CD1c-positive myeloid dendritic cell (primary cell): ENCODE data around the gene ZBP1.

ENCODE experiments used
- DNase-seq: peaks from one replicate; pipeline ENCODE4 v3.0.0-alpha.2; 2016; ENCODE audit errors: extremely low spot score

The ZBP1 gene

GRCh38 chr20:57598491-57598890 lies 21.7 kb downstream of the ZBP1 start:
- no peak for DNase-seq

DNA sequence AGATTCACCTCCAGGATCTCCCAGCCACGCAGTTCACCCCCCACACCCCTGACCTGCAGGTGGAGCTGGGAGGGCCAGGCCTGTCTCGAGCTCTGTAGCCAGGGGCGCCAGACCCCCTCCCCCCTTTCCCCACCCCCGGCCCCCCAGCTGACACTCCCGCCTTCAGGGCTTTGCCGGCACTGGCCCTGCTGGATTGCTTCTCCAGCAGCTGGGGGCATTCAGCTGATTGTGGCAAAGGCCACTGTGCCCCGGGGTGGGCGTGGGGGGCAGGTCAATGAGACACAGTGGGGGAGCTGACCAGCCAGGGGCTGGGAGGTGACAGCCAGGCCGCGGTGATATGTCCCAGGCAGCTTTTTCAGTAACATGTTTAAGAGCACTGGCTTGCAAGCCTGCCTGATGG lies 22.2 kb downstream of the ZBP1 start:
- no peak for DNase-seq

DNA sequence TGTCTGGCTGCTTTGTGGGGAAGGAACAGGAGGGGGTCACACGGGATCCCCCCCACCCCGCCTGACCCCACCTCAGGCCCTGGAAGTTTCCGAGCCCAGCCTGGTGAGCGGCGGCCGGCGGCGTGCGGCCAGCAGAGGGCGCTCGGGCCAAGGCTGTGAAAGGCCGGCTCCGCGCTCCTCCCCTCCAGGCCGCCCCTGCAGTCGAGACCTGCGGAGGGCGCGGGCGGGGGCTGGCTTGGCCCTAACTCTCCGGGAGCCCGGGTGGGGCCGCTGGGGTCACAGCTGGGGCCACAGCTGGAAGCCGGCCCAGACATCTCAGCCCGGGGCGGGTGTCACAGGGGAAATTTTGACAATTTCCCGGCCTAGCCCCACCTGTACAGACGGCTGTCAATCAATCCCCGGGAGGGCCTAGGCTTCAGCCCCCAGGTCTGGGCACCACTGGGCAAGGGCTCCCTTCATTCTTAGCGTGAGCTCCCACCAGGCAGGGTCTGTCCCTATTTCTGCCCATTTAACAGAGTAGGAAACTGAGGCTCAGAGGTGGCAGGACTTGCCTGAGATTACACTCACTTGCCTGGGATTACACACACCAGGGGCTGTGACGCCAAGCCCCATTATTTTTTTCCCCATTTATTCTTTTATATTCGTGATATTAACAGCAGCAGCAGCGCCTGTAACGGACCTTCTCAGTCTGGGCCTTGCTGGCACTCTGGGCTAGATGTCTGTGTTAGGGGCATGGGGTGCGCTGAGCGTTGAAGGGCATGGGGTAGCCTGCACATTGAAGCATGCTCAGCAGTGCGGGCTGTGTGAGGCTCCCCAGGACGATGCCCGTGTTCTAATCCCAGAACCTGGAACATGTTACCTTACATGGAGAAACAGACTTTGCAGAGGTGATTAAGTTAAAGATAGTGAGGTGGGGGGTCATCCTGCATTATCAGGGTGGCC lies 23.0 kb downstream of the ZBP1 start:
- DNase-seq = peak; percentile 72

DNA sequence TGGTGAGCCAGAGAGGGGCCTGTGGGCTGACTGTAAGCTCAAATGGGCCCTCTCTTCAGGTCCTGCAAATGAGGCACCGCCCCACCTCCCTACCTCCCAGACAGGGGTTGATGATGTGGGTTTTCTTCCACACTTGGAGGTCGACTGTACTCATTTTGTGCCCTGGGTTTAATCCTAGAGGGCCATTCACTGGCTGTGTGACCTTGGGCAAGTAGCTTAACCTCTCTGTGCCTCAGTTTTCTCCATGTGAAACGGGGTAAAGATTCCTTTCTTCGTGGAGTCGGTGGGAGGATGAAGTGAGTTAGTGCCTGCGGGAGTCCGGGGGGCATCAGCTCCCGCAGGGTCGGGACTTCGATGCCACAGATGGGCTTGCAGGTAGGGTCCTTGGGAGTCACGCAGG lies 23.9 kb downstream of the ZBP1 start:
- no peak for DNase-seq

DNA sequence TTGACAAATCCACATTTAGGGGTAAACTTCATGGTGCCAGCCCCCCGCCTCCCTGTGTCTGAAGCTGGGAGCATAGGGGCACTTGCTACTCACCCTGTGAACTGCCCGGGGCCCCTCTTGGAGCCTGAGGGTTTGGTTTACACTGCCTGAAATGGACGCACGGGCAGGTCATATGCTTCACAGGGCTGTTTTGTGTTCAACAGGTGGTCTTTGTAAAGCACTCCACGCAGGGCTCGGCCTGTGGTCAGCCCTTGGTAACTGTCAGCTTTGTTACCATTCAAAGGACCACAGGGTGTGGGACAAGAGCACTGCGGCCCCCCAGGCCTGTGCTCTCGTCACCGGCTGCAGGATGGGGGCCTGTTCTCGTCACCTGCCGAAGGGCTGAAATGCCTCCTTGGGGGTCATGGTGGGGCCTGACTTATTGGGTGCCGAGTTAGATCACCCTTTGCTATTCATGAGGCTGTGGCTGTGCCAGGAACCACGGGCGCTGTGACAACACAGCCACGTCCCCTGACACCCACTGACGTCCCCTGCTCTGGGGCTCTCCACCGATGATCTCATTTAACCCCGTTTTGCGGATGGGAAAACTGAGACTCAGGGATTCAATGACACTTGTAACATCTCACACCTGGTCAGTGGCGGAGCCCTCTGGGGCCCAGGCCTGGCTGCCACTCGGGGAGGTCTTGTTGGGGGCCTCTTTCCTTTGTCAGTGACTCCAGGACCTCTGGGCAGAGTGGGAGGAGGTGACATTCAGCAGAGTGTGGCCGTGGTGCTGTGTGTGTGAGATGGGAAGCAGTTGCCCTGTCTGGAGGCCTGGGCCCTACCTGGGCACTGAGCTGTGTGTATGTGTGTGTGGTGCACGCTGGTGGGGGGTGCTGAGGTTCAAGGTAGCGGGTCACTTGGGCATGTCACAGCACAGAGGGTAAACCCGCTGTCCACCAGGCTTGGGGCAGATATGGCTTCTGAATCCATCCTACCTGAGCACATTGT lies 24.9 kb downstream of the ZBP1 start:
- no peak for DNase-seq

DNA sequence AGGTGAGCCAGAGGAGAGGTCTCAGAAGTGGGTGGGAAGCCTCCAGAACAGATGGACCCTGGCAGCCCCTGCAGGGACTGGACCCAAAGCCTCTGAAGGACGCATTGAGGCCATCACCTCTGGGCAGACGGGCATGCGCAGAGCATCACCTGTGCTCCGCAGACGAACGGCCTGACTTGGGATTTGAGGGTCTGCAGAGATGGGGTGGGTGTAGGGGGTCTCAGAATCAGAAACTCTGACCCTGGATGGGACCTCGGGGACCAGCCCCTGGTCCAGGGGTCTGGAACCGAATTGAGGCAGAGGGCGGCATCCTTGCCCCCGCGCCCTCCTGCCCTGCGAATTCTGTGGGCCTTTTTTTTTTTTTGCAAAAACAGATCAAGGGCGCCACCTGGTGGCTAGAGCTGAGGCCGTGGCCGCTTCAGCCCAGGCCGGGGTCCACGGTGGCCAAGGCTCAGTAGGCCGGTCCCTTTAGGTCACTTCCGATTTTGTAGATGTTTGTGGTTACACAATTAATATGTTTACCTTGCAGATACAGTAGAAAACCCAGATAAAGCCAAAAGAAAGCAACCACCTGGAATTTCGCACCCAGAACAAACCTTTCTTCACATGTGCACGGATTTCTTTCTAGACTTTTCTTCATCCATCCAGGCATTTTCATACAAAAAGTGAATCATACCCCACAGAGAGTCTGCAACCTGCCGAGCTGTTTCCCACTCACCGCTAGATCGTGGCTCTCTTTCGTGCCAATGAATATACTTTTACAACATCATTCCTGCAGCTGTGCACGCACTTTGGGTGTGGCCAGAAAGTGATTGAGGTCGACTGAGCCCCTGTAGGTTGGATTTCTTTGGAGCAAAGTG lies 25.9 kb downstream of the ZBP1 start:
- peak; percentile 68 for DNase-seq

- peak; percentile 6 for DNase-seq
Measured at GRCh38 chr20:57593134-57593886, 26.9 kb downstream of the ZBP1 start.

GRCh38 chr20:57592263-57593092 lies 27.7 kb downstream of the ZBP1 start:
- DNase-seq = no peak

GRCh38 chr20:57591289-57592229 lies 28.7 kb downstream of the ZBP1 start:
- DNase-seq = no peak

DNA sequence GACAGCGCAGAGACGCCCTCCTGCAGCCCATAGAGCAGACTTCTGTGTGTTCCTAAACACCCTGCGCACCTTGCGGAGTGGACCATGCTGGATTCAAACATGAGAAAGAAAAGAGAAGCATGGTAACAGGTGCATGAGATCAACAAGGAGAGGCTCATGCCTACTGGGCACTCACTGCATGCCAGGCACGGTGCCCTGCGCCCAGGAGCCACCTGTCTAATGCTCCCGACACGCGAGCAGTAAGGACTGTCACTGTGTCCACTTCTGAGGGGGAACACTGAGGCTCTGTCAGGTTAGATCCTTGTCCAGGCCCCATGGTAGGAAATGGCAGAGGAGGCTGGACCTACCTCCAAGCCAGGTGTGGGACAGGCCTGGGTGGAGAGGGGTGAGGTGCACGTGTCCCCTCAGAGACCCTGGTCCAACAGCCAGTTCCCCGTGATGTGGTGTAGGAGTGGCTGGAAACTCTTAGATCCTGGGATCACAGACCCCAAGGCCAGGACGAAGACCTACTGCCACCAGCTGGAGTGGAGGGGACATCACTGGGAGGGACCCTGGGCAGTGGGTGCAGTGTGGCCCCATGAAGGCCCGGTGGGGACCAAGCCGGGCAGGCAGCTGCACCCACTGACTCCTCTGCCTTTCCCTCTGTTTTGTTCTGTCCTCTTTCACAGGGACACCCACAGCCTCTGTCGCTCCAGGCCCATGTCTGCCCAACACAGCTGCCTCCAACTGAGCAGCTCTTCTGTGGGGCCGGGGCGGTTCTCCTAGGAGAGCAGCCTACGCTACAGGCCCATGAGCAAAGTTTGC lies 29.5 kb downstream of the ZBP1 start:
- no peak for DNase-seq

GRCh38 chr20:57589728-57590484 lies 30.3 kb downstream of the ZBP1 start:
- DNase-seq = no peak

GRCh38 chr20:57589123-57589727 lies 31.0 kb downstream of the ZBP1 start:
- DNase-seq = no peak

DNA sequence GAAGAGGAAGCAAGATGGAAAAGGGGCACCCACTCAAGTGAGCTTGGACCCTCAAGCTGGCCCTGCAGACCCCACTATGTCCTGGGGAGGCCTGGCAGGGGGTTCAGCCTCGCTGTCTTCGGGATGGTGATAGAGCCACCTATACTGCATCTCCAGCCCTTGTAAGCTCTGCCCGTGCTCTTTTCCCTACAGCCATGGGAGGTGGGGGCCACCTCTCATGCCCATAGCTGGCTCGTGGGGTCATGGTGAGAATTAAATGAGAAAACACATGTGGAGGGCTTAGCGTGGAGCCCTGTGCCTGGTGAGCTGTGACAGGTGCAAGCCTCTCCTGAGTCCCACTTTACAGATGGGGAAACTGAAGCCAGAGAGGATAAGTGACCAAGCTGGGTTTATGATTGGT lies 31.6 kb downstream of the ZBP1 start:
- no peak for DNase-seq

- DNase-seq = no peak
Measured at GRCh38 chr20:57587989-57588377, 32.2 kb downstream of the ZBP1 start.

GRCh38 chr20:57587278-57587988 lies 32.8 kb downstream of the ZBP1 start:
- no peak for DNase-seq

- DNase-seq = no peak
Measured at GRCh38 chr20:57586943-57587277, 33.3 kb downstream of the ZBP1 start.
